PC-3 (cell line): ENCODE data around the gene SNRPA. TPM values are rescaled to one million over a fixed set of nuclear protein-coding genes. Genes with fewer than 3 reads are reported as not detected.

ENCODE experiments used
- ATAC-seq: fragments of 200-7000 bp; cut with Tn5 transposase; 2 replicates; pipeline ENCODE4 v1.9.1; 2020; ENCODE audit warnings: mild to moderate bottlenecking, moderate library complexity
- BruUV-seq: library from RNA; stranded (reverse); fragments of 400-500 nt; replicated peaks from 2 replicates; lab custom pipeline; 2021; lab: Mats Ljungman, UMichigan
- CTCF ChIA-PET: fragments of 300-600 bp; sonication (Branson Sonifier 250); formaldehyde crosslinking; loops from one replicate; lab custom pipeline; 2022; ENCODE audit warnings: antibody characterized with exemption; lab: Charles Lee
- POLR2A ChIA-PET: fragments of 300-600 bp; sonication (Branson Sonifier 250); formaldehyde crosslinking; loops from one replicate; lab custom pipeline; 2022; ENCODE audit warnings: antibody characterized with exemption; ENCODE audit not compliant: unreplicated experiment; lab: Charles Lee
- DNase-seq: peaks from one replicate; pipeline ENCODE4 v3.0.0-alpha.2; 2015
- H2AFZ ChIP-seq: fragments of 300-600 bp; sonication (generic); 2 replicates; pipeline ENCODE4 v1.6.0; 2016; ENCODE audit warnings: antibody characterized with exemption, low read length
- H3F3A ChIP-seq: fragments of 300-600 bp; sonication (generic); one replicate; pipeline ENCODE4 v1.6.0; 2017; ENCODE audit warnings: antibody characterized with exemption, low read length, control low read depth, mild to moderate bottlenecking; ENCODE audit not compliant: unreplicated experiment
- H3K27ac ChIP-seq: fragments of 300-600 bp; sonication (generic); 2 replicates; pipeline ENCODE4 v1.5.1; 2016; ENCODE audit warnings: mild to moderate bottlenecking, low read length
- H3K27me3 ChIP-seq: fragments of 300-600 bp; sonication (generic); 2 replicates; pipeline ENCODE4 v1.6.1; 2016; ENCODE audit warnings: low read length, mixed read lengths
- H3K36me3 ChIP-seq: fragments of 300-600 bp; sonication (generic); 2 replicates; pipeline ENCODE4 v1.6.1; 2016; ENCODE audit warnings: low read depth, mixed run types, low read length, mixed read lengths
- H3K4me1 ChIP-seq: fragments of 300-600 bp; sonication (generic); 2 replicates; pipeline ENCODE4 v1.5.1; 2016; ENCODE audit warnings: low read length; ENCODE audit not compliant: insufficient read depth
- H3K4me2 ChIP-seq: fragments of 300-600 bp; sonication (generic); 2 replicates; pipeline ENCODE4 v1.6.0; 2016; ENCODE audit warnings: low read length
- H3K4me3 ChIP-seq: fragments of 300-600 bp; sonication (generic); 2 replicates; pipeline ENCODE4 v1.5.1; 2016; ENCODE audit warnings: mild to moderate bottlenecking, low read length, mixed read lengths
- H3K79me2 ChIP-seq: fragments of 300-600 bp; sonication (generic); 2 replicates; pipeline ENCODE4 v1.6.1; 2017; ENCODE audit warnings: low read length, mixed read lengths
- H3K9ac ChIP-seq: fragments of 300-600 bp; sonication (generic); 2 replicates; pipeline ENCODE4 v1.6.0; 2016; ENCODE audit warnings: mild to moderate bottlenecking, low read length
- H3K9me2 ChIP-seq: fragments of 300-600 bp; sonication (generic); replicated peaks from 2 replicates; pipeline ENCODE4 v1.6.1; 2016; ENCODE audit warnings: mixed run types, low read length, mixed read lengths
- H3K9me3 ChIP-seq: fragments of 300-600 bp; sonication (generic); 2 replicates; pipeline ENCODE4 v1.6.1; 2016; ENCODE audit warnings: low read length, mixed read lengths
- H4K20me1 ChIP-seq: fragments of 300-600 bp; sonication (generic); 2 replicates; pipeline ENCODE4 v1.6.1; 2016; ENCODE audit warnings: low read length, mixed read lengths
- EZH2 ChIP-seq: fragments of 300-600 bp; sonication (generic); IDR thresholded peaks from one replicate; pipeline ENCODE4 v1.6.1; 2017; ENCODE audit warnings: antibody characterized with exemption, mild to moderate bottlenecking, low read length; ENCODE audit not compliant: unreplicated experiment
- EZH2phosphoT487 ChIP-seq: fragments of 300-600 bp; sonication (generic); IDR thresholded peaks from 2 replicates; pipeline ENCODE4 v1.6.1; 2018; ENCODE audit warnings: mild to moderate bottlenecking, antibody characterized with exemption, low read length, borderline replicate concordance
- intact Hi-C: fragments of 100-400 bp; cut with micrococcal nuclease; formaldehyde crosslinking; loops from 2 replicates; pipeline ENCODE4 v1.9.0; 2023
- total RNA-seq: library from RNA; depleted of rRNA; stranded (reverse); fragments of >200 nt; gene quantifications from 2 replicates; pipeline ENCODE4 v1.2.3, GENCODE V29; 2014
- TF ChIP-seq, protein P1 (sequence below): fragments of 300-600 bp; sonication (generic); conservative IDR thresholded peaks from 2 replicates; pipeline ENCODE4 v1.5.1; 2017; ENCODE audit warnings: antibody characterized with exemption, low read depth, mild to moderate bottlenecking, low read length

Gene SNRPA
- total RNA-seq, 1 experiment from 2014 or later, result 243 TPM

DNA sequence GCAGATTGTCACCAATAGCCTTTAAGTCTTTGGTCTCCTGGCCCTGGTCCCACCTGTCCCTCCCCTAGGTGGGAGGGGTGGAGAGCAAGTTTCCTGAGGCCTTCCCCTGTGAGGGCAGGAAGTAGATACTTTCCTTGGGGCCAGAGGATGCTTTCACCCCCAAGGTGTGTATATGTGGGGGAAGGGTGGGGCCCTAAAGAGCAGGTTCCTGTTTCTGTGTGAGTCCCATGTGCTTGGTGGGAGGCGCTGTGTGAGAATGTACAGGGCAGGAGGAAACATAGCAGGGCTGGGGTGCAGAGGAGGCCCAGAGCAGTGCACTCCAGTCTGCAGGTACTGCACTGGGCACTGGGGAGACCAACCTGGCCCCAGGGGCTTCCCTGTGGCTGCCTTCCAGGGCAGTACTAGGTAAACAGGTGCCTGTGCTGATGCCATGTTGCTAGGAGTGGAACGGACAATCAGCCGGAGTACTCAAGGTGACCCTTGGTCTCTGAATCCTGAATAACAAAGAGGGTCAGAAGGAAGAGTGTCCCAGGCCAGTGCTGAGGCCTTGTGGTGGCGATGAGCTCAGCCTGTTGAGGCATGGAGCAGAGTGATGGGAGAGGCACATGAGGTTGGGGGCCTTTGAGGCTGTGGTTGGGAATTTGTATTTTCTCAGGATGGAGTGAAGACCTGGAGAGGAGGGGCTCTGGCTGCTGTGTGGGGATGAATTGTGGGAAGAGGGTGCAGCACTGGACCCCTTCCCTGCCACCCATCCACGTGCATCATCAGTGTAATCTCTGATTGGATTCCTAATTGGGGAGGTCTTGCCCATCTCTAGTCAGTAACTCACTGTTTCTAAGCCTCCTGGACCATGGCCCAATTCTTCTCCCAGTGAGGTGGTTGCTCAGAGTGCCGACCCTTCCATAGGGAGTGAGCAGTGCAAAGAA is 53.1 kb downstream of the SNRPA start:
- Histone ChIP-seq H3K27ac (no peak overlapping the region), H3F3A (no peaks in the 10 kb centered on the region), H3K9me2 (no peaks in the 10 kb centered on the region), H3K36me3 (peaks cover 6% of the 10 kb centered on the region), H3K79me2 (peaks cover 62% of the 10 kb centered on the region), H3K9ac (no peak overlapping the region), H3K27me3 (no peaks in the 10 kb centered on the region), H2AFZ (no peak overlapping the region), H3K4me2 (no peak overlapping the region), H3K9me3 (no peaks in the 10 kb centered on the region), H3K4me3 (no peak overlapping the region), H4K20me1 (peaks cover 15% of the 10 kb centered on the region; the same call in 1 of the 2 replicates), H3K4me1 (peaks cover 32% of the 10 kb centered on the region)
- intact Hi-C loops, result no loop called here
- DNase-seq, result peak; percentile 10
- TF ChIP-seq EZH2 (no peak), EZH2phosphoT487 (no peak)
- TF ChIP-seq, protein P1, sequence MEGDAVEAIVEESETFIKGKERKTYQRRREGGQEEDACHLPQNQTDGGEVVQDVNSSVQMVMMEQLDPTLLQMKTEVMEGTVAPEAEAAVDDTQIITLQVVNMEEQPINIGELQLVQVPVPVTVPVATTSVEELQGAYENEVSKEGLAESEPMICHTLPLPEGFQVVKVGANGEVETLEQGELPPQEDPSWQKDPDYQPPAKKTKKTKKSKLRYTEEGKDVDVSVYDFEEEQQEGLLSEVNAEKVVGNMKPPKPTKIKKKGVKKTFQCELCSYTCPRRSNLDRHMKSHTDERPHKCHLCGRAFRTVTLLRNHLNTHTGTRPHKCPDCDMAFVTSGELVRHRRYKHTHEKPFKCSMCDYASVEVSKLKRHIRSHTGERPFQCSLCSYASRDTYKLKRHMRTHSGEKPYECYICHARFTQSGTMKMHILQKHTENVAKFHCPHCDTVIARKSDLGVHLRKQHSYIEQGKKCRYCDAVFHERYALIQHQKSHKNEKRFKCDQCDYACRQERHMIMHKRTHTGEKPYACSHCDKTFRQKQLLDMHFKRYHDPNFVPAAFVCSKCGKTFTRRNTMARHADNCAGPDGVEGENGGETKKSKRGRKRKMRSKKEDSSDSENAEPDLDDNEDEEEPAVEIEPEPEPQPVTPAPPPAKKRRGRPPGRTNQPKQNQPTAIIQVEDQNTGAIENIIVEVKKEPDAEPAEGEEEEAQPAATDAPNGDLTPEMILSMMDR, result no peak
- ATAC-seq, result no peak
- BruUV-seq, result no TSS peak
- ChIA-PET CTCF (no interaction called here), POLR2A (no interaction called here)

DNA sequence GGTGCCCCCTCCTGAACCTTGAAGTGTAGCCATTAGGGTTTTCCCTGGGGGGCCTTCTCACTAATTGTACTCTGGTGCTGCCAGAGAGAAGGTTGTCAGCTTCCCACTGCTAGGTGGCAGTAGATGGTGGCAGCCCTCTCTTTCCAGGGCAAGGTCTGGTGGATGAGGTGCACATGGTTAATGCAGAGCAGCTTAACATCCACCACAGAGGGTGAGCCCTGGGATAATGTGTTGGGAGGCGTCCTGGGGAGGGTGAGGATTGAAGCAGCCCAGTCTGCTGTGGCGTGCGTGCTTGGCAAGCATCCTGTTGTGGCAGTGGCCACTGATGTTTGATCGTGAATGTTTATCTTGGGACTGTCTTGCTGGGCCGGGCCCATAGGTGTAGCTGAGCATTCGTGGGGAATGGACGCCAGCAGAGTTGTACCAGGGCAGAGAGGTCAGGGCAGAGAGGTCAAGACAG is 53.8 kb downstream of the SNRPA start:
- Histone ChIP-seq H3K9me2 (no peaks in the 10 kb centered on the region), H3K4me3 (no peak overlapping the region), H3K9ac (no peak overlapping the region), H3K4me1 (peaks cover 32% of the 10 kb centered on the region), H2AFZ (no peak overlapping the region), H3K79me2 (peaks cover 57% of the 10 kb centered on the region), H3K27ac (no peak overlapping the region), H3K4me2 (no peak overlapping the region), H4K20me1 (peaks cover 15% of the 10 kb centered on the region; the same call in 1 of the 2 replicates), H3K27me3 (no peaks in the 10 kb centered on the region), H3K36me3 (peaks cover 6% of the 10 kb centered on the region), H3F3A (no peaks in the 10 kb centered on the region), H3K9me3 (no peaks in the 10 kb centered on the region)
- no TSS peak for BruUV-seq
- ATAC-seq (no peak), DNase-seq (no peak)
- TF ChIP-seq EZH2 (no peak), EZH2phosphoT487 (no peak)
- TF ChIP-seq, protein P1, result 0 out of 2 replicates have a peak, but pooled peaks have one; percentile 22
- ChIA-PET CTCF (no interaction called here), POLR2A (no interaction called here)
- intact Hi-C loops, result no loop called here
